Stomach (tissue), 19 donors: ENCODE data around the gene FUT6. TPM values are rescaled to one million over a fixed set of nuclear protein-coding genes. Genes with fewer than 3 reads are reported as not detected.
"Not testable (repeated sequence)": the region's sequence is repeated elsewhere in the genome, so short reads cannot be mapped to it uniquely, and the experiment has no call there.

Source experiments
- DNase-seq, 2 donors: peaks; one replicate each; pipeline versions ENCODE4 v3.0.0 to v3.0.0-alpha.2; 2013 to 2019
- H3K27ac ChIP-seq, 5 donors: fragments of 200-600 bp in 4 of 5; sonication (generic) in 4 of 5; one replicate each; pipeline ENCODE4 v1.5.1; 2013 to 2019; ENCODE audit warnings: mild to moderate bottlenecking in 1 of 5, moderate library complexity in 1 of 5
- H3K27me3 ChIP-seq, 3 donors: fragments of 200-600 bp; sonication (generic); one replicate each; pipeline ENCODE4 v1.5.1; 2017 to 2019; ENCODE audit warnings: mixed run types in 1 of 3
- H3K36me3 ChIP-seq, 4 donors: fragments of 200-600 bp; sonication (generic); 1 replicate in 3 of 4; 2 replicates in 1 of 4; pipeline ENCODE4 v1.5.1; 2016 to 2019
- H3K4me1 ChIP-seq, 4 donors: fragments of 200-600 bp; sonication (generic); one replicate each; pipeline ENCODE4 v1.5.1; 2016 to 2019
- H3K4me3 ChIP-seq, 4 donors: fragments of 200-600 bp; sonication (generic) in 3 of 4; one replicate each; pipeline ENCODE4 v1.5.1; 2016 to 2019; ENCODE audit warnings: mild to moderate bottlenecking in 1 of 4
- H3K9me3 ChIP-seq, 4 donors: fragments of 200-600 bp; sonication (generic); one replicate each; pipeline ENCODE4 v1.5.1; 2016 to 2019
- CTCF ChIP-seq, 7 experiments: fragments of 450-650 bp in 4 of 7; fragments of 200-600 bp in 3 of 7; sonication (generic) in 3 of 7; IDR thresholded peaks; one replicate each; pipeline ENCODE4 v1.5.1; 2016 to 2019; ENCODE audit warnings: antibody characterized with exemption in 7 of 7, control low read depth in 2 of 7, mild to moderate bottlenecking in 1 of 7
- EP300 ChIP-seq: sonication (generic); formaldehyde crosslinking; IDR thresholded peaks from one replicate; pipeline ENCODE4 v1.6.1; 2017; ENCODE audit warnings: antibody characterized with exemption
- POLR2A ChIP-seq, 4 donors: fragments of 450-650 bp; IDR thresholded peaks; one replicate each; pipeline ENCODE4 v1.6.1; 2016; ENCODE audit warnings: antibody characterized with exemption in 4 of 4, control low read depth in 2 of 4, mild to moderate bottlenecking in 1 of 4, moderate library complexity in 1 of 4
- POLR2AphosphoS5 ChIP-seq, 3 donors: sonication (generic); formaldehyde crosslinking; IDR thresholded peaks; one replicate each; pipeline ENCODE4 v1.6.1; 2016; ENCODE audit warnings: antibody characterized with exemption in 3 of 3
- WGBS, 5 donors: extraction: QIAGEN DNeasy Blood & Tissue Kit in 3 of 5; methylation state at CpG; one replicate each; pipeline versions ENCODE4 v1.1.5 to v1.1.7; 2013 to 2018; 5-methylcytosine and 5-hydroxymethylcytosine counted together
- intact Hi-C: fragments of 100-400 bp; cut with DNase I; formaldehyde crosslinking; loops from one replicate; pipeline ENCODE4 v1.15.1; 2023; ENCODE audit warnings: low total_unique reads
- long read RNA-seq, 10 donors: transcript quantifications; one replicate each; lab custom pipeline, GENCODE V29; 2026
- polyA plus RNA-seq, 3 donors: library from polyadenylated mRNA; stranded (reverse); fragments of 200-250 nt; gene quantifications; one replicate each; pipeline ENCODE4 v1.2.3, GENCODE V29; 2013
- total RNA-seq, 5 donors: library from RNA; depleted of rRNA; stranded (reverse); fragments of >200 nt; gene quantifications; one replicate each; pipeline versions ENCODE4 v1.1.0 to v1.2.3, GENCODE V29; 2014 to 2016
- donor health status: healthy with polysubstance abuse.
- donor health status: Bipolar disorder and iron deficiency.
- donor health status: healthy.

The FUT6 gene
- total RNA-seq (100 to 1,000 TPM in 1 of 5 donors, under 1 TPM in 1, not detected in 3; 0.18 to 105 TPM), polyA plus RNA-seq (10 to 100 TPM in 1 of 3 donors, not detected in 2; 15.3 TPM)
- long read RNA-seq, donor 1 = 0 reads
- long read RNA-seq, donor 2 = 0 reads
- long read RNA-seq, donor 3 = 0 reads
- long read RNA-seq, donor 4 = 0 reads
- long read RNA-seq, donor 5 = 0 reads
- long read RNA-seq, donor 6 = 0 reads
- long read RNA-seq, donor 7 = 0 reads
- long read RNA-seq, donor 8 = 0 reads
- long read RNA-seq, donor 9 = 0 reads
- long read RNA-seq, donor 10 = 0 reads

- TF ChIP-seq CTCF (IDR thresholded peaks at IDR 0.05) (no peak), EP300 (no peak), POLR2A (IDR thresholded peaks at IDR 0.05) (no peak), POLR2AphosphoS5 (IDR thresholded peaks at IDR 0.05) (no peak)
- H3K4me1 ChIP-seq = no peaks in the 10 kb centered on the region
- no peak within 1 kb of the TSS for H3K27ac ChIP-seq
- DNase-seq = no peak
- no peaks in the 10 kb centered on the region for H3K9me3 ChIP-seq
- H3K36me3 ChIP-seq = peaks cover 0 to 7% (median 0%) of the 10 kb centered on the region in 4 donors
- no peak within 1 kb of the TSS for H3K4me3 ChIP-seq
- 68 to 79% (median 72%) methylated on average over 9 of the region's 9 CpGs for WGBS, 5 donors
- intact Hi-C loops = no loop called here
- H3K27me3 ChIP-seq = no peaks in the 10 kb centered on the region
Measured at GRCh38 chr19:5839065-5840017, at the start of gene FUT6. FUT6 (minus strand) TSS chr19:5839702; CDS start chr19:5832567, 7,135 bp downstream.

- H3K36me3 ChIP-seq, intact Hi-C loops: not testable (repeated sequence)
Measured at GRCh38 chr19:5884065-5884811, 44.7 kb upstream of the FUT6 start.

GRCh38 chr19:5883157-5883873, 43.8 kb upstream of the FUT6 start:
- intact Hi-C loops, H3K36me3 ChIP-seq, H3K9me3 ChIP-seq, DNase-seq, H3K4me3 ChIP-seq: not testable (repeated sequence)
- WGBS, 5 donors = 66 to 73% (median 68%) methylated on average over 11 to 13 of the region's 13 CpGs
- Histone ChIP-seq H3K27me3 (peaks cover 0 to 40% (median 23%) of the 10 kb centered on the region in 3 donors), H3K27ac (peak overlapping the region in 1 of 5 donors; percentile 48), H3K4me1 (peaks cover 7 to 25% (median 12%) of the 10 kb centered on the region in 4 donors)

More at GRCh38 chr19:5884065-5884811, 44.7 kb upstream of the FUT6 start:
- DNase-seq, H3K4me3 ChIP-seq, H3K27ac ChIP-seq, H3K9me3 ChIP-seq: not testable (repeated sequence)
- peaks cover 0 to 31% (median 23%) of the 10 kb centered on the region in 3 donors for H3K27me3 ChIP-seq
- H3K4me1 ChIP-seq = peaks cover 7 to 23% (median 12%) of the 10 kb centered on the region in 4 donors
- 69 to 78% (median 73%) methylated on average over 11 of the region's 11 CpGs for WGBS, 5 donors

GRCh38 chr19:5882421-5882968, 43.0 kb upstream of the FUT6 start:
- H3K36me3 ChIP-seq = no peaks in the 10 kb centered on the region
- peak overlapping the region in 2 of 5 donors; percentile 19 to 83 for H3K27ac ChIP-seq
- peaks cover 7 to 25% (median 12%) of the 10 kb centered on the region in 4 donors for H3K4me1 ChIP-seq
- intact Hi-C loops = no loop called here
- H3K4me3 ChIP-seq = no peak overlapping the region
- H3K27me3 ChIP-seq = peaks cover 0 to 47% (median 23%) of the 10 kb centered on the region in 3 donors
- no peak for DNase-seq
- no peaks in the 10 kb centered on the region for H3K9me3 ChIP-seq
- WGBS, 5 donors = 47 to 56% (median 55%) methylated on average over 9 of the region's 9 CpGs
- TF ChIP-seq EP300 = no peak
- TF ChIP-seq POLR2AphosphoS5 (IDR thresholded peaks at IDR 0.05) = no peak
- TF ChIP-seq POLR2A (IDR thresholded peaks at IDR 0.05) = no peak
- TF ChIP-seq CTCF (IDR thresholded peaks at IDR 0.05) = no peak
